ENCODE data around the gene MCOLN1.

- TF ChIP-seq EP300 (IDR thresholded peaks at IDR 0.05; ENCODE audit: borderline replicate concordance) (no peak), YY1 (IDR thresholded peaks at IDR 0.05; ENCODE audit: low read depth) (no peak), REST (IDR thresholded peaks at IDR 0.05; ENCODE audit: low read depth) (no peak), TEAD4 (IDR thresholded peaks at IDR 0.05) (no peak), TCF12 (IDR thresholded peaks at IDR 0.05; ENCODE audit: low read depth) (no peak)
Measured at GRCh38 chr19:7482584-7483439, 39.6 kb upstream of the MCOLN1 start.
